Measurements from ENCODE around the gene TRIM71.
"Not testable (repeated sequence)": the region's sequence is repeated elsewhere in the genome, so short reads cannot be mapped to it uniquely, and the experiment has no call there.

The TRIM71 gene
- 0.05 to 0.63 (median 0.19) reads per million in 3 experiments for total RNA-seq

DNA sequence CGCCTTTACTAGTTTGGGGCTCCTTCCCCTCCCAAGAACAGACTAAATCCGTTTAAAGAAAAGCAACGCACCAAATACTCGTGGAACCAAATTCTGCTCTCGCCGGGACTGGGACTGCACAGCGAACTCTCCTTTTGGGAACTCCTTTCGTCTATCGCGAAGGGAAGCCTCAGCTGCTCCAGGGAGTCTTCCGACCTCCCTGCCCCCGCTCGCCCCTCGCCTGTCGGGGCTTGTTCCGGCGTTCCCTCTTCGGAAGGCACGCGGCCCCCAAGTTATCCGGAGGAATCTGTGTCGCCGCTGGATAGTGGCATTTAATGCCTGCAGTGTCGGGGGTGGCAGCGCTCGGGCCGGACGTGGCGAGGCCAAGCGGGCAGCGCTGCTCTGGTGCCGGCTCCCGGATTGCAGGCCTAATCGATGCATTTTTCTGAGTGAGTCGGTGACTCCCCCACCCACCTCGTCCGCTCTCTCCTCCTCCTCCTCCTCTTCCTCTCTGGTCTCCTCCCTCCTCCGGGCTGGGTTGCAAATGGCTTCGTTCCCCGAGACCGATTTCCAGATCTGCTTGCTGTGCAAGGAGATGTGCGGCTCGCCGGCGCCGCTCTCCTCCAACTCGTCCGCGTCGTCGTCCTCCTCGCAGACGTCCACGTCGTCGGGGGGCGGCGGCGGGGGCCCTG, at the start of gene TRIM71:
TSS of gene TRIM71 (plus strand) at position 440 of the 671 bp plus-strand sequence. CDS start at position 524, 84 bp downstream.
- no peak for DNase-seq

GRCh38 chr3:32778389-32778788, 39.4 kb upstream of the TRIM71 start:
- DNase-seq = no peak

DNA sequence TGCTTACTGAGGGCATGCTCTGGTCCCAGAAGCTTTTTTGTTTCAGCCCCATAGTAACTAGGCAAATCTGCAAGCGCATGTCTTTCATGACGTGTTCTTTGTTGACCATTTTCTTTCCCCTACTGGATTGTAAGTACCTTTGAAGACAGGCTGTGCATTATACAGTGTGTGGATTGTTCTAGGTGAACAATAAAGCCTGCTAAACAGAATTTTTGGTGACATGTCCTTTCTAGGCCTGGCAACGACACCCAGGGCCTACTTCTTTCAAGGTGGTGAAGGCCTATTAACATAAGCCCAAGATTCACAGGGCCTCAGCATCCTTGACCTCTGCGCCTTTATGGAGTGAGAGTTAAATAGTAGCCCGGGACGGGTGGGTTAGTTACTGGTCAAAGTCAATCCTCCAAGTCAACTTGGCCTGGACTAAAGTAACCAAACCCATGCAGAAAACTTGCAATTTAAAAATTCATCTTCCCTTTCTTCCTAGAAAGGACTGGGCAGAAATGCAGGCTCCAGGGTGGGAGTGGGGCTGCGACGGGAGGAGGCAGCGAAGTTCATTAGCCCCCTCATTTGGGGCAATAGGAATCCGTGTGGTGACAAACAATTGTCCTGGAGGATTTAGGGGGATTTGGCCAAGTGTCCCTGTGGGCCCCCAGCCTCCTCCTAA, 37.6 kb upstream of the TRIM71 start:
- no peak for DNase-seq

- no peak for DNase-seq
These were observed 37.0 kb upstream of the TRIM71 start for GRCh38 chr3:32780735-32781210.

DNA sequence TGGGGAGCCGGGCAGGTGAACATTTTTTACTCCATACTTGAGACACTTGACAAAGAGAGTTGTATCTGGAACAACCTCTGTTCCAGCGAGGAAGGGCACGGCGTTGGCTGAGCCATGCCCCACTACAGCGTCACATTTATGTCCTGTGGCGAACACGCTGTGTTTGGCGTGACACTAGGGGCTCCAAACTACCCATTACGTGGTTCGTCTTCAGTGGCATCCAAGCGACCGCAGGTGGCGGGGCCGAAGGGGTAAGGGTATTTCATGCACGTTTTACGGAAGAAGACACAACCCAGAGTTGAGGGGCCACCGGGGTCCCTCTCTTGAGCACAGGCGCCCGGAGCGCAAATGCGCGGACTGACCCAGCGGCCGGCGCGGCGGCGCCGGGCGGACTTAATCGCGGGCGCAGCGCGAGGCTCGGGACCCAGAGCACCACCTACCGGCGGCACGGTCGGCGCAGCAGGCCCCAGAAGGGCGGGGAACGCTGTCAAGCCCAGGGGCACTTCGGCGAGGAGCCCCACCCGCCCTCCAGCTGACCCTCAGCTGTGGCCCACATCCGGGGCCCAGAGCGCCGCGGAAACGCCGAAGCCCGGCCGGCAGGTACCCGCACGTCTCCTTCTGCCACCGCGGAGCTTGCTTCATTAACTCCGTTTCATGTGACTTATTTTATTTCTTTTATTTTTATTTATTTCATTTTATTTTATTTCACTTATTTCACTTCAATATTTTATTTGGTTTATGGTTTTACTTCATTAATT, 36.4 kb upstream of the TRIM71 start:
- peak; percentile 23 for DNase-seq

DNA sequence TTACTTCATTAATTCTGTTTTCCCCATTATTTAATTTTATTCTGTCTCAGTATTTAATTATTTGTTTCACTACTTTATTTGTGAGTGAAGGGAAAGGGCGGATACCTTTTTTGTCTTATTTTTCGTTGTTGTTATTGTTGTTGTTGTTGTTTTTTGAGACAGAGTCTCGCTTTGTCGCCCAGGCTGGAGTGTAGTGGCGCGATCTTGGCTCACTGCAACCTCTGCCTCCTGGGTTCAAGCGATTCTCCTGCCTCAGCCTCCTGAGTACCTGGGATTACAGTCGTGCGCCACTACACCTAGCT, 35.9 kb upstream of the TRIM71 start:
- not testable (repeated sequence) for DNase-seq

- no peak for DNase-seq
These were observed 35.4 kb upstream of the TRIM71 start for GRCh38 chr3:32782407-32782806.

DNA sequence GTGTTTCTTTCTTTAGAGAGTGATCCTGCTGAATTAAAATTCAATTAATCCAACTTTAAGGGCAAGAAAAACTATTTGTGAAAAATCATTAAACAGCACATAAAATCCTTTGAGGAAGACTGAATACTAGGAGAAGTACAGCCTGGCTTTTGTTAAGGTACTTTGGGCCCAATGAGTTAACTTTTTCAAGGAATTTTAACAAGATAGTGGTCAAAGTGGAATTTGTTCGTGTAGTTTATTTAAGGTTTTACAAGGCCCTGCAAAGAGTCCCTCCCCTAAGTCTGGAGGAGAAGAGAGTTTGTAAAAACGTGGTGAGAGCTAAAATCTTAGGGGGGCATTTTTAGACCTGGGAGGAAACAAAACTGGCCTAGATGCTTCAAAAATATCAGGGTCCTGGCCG, 26.0 kb upstream of the TRIM71 start:
- DNase-seq = no peak

GRCh38 chr3:32794487-32795308, 23.1 kb upstream of the TRIM71 start:
- no peak for DNase-seq

DNA sequence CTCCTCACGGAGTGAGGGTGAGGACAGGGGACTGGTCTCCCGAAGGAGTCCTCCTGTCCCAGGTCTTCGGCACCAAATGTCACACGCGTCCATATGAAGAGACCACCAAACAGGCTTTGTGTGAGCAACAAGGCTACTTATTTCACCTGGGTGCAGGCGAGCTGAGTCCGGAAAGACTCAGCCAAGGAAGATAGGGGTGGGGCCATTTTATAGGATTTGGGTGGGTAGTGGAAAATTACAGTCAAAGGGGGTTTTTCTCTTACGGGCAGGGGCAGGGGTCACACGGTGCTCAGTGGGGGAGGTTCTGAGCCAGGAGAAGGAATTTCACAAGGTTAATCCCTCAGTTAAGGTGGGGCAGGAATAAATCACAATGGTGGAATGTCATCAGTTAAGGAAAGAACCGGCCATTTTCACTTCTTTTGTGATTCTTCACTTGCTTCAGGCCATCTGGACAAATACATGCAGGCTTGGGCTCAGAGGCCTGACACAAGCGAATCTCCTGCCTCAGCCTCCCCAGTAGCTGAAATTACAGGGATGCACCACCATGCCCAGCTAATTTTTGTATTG, 21.3 kb upstream of the TRIM71 start:
- not testable (repeated sequence) for DNase-seq

- no peak for DNase-seq
These were observed 20.0 kb upstream of the TRIM71 start for GRCh38 chr3:32797776-32798175.

DNA sequence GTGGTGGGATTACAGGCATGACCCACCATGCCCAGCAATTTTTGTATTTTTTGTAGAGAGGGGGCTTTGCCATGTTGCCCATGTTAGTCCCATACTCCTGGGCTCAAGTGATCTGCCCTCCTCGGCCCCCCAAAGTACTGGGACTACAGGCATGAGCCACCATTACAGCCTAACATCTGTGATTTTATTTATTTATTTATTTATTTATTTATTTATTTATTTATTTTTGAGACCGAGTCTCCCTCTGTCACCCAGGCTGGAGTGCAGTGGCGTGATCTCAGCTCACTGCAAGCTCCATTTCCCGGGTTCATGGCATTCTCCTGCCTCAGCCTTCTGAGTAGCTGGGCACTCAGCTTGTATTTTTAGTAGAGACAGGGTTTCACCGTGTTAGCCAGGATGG, 16.4 kb upstream of the TRIM71 start:
- not testable (repeated sequence) for DNase-seq

DNA sequence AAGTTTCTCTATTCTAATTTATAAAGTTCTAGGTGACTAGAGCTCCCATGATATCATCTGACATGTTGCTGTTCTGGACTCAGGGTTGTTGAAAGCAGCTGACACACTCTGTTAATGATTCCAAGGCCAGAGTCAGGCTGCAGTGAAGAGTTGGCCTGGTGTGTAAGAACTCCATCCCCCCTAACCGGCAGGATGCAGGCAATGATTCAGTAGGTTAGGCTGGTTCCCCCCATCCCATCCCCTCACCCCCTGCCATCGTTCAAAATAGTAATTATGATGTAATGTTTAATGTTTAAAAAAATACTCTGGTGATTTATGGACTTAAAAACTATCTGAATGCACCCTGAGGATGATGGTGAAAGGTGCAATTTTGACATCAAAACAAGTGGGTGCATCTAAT, 4.6 kb upstream of the TRIM71 start:
- no peak for DNase-seq

DNA sequence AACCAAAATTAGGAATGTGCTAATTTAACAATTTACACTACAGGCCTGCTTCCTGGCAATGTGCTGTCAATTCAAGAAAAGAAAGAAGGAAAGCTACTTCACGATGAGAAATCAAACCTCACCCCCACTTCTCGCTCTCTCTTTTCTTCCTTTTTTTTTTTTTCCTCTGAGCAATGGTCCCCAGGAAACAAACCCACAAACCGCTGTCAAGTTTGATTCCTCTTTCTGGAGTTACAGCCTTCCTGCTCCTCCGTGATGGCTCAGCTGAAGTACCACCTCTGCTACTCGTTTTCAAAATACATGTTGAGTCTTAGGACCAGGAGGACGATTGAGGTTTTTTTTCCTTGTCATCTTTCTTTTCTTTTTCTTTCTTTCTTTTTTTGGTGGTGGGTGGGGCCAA, 3.4 kb upstream of the TRIM71 start:
- DNase-seq = no peak

DNA sequence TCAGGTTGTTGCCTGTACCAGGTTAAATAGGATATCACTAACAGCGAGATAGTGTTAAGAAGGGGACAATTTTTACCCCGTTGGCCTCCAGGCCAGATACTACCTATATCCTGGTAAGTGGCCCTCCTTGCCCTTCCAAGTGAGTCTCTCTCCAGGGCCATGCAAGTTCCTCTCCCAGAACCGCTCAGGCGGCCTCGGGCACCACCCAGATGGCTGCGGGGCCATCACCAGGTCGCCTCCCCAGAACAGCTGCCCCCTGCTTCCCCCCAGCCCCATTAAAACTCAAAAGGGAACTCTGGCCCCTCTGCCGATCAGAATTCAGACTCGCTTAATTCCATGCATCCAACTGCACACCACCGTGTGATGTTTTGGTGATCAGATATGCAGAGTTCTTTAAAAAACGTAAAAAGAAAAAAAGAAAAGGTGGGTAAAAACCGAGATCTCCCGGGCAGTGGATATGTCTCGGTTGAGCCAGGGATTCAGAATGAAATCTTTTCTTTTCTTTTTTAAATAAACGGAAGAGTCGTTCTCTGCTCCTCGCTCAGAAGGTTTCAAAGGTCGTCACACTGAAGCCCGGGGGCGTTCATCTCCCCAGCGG, 1.9 kb upstream of the TRIM71 start:
- DNase-seq = no peak

- no peak for DNase-seq
These were observed 1.1 kb upstream of the TRIM71 start for GRCh38 chr3:32816439-32817256.

DNA sequence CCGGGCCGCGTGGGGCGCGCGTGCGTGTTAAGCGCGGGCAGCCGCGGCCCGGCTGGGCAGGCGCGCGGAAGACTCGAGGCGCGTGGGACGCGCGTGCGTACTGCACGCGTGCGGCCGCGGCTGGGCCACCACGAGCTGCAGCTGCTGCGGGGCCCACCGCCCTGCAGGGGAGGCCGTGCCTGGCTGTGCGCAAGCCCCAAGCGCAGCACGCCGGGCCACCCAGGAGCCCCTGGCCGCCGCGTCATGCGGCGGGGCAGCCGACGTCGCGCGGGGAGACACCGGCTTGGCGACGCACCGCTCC, 590 bp upstream of the TRIM71 start:
- DNase-seq = no peak

DNA sequence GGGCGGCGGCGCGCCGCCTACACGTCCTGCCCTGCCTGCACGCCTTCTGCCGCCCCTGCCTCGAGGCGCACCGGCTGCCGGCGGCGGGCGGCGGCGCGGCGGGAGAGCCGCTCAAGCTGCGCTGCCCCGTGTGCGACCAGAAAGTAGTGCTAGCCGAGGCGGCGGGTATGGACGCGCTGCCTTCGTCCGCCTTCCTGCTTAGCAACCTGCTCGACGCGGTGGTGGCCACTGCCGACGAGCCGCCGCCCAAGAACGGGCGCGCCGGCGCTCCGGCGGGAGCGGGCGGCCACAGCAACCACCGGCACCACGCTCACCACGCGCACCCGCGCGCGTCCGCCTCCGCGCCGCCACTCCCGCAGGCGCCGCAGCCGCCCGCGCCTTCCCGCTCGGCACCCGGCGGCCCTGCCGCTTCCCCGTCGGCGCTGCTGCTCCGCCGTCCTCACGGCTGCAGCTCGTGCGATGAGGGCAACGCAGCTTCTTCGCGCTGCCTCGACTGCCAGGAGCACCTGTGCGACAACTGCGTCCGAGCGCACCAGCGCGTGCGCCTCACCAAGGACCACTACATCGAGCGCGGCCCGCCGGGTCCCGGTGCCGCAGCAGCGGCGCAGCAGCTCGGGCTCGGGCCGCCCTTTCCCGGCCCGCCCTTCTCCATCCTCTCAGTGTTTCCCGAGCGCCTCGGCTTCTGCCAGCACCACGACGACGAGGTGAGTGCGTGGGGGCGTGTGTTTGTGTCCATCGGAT, 602 bp downstream of the TRIM71 start:
- DNase-seq = no peak

- DNase-seq = no peak
These were observed 1.2 kb downstream of the TRIM71 start for GRCh38 chr3:32818970-32819511.

- DNase-seq = no peak
These were observed 2.0 kb downstream of the TRIM71 start for GRCh38 chr3:32819551-32820348.
